ENCODE measurements around the gene CR1.
"Not testable (repeated sequence)": the region's sequence is repeated elsewhere in the genome, so short reads cannot be mapped to it uniquely, and the experiment has no call there.

The CR1 gene

DNA sequence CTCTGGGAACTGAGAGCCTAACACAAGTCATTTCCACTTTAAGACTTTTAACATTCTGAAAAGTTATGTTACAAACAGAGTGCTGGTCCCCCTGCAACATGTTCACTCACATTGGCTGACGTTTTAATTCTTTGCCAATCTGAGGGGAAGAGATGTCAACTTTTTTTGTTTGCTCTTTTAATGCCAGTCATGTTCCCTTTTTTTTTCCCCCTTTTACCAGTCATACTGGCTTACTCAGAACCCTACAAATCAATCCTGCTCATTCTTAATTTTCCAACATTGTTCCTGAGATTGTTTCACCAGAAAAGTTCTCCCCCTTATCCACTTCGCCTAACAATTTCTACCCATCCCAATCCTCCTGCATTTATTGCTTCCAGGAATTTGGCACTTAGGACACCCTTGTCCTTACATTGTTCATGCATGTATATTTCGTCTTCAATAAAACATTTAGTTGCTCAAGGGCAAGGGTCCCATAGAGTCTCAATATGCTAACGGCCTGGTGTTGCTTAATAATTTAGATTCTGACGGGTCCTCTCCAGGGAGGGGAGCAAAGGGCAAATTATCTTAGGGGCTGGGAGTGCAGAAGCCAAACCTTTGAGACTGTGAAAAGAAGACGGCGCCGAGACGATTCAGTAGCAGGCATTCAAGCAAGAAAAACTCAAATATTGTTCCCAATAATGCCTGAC is 148.4 kb downstream of the CR1 start:
- DNase-seq = peak in 1 of 51 donors; percentile 38

DNA sequence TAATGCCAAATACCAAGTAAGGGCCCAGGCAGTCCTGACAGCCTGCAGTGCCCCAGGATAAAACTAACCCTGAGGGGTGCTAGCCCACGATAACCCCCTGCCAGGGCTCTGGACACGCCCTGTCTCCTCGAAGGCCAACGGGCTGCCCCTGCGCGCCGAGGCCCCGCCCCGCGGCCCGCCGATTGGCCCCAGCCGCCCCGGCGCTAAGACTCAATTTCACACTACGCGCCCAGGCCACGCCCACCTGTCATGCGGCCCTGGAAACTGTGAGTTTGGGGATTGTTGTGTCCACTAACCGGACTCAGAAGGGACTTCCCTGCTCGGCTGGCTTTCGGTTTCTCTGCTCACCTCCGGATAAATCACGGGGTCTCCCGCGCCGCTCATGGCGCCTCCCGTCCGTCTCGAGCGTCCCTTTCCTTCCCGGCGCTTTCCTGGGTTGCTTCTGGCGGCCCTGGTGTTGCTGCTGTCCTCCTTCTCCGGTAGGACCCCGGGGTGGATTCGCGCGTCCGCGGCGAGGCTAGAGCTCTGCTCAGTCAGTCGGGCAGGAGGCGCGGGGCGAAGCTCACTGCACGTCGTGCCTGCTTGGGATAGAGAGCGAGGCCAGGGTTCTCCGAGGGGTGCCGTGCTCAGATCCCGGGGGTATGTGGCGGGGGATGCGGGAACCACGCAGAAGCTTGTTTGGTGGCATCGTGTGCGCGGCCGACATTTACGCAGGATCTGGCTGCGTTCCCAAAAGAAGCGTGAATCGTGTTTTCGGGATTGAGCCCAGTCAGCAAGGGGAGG is 149.1 kb downstream of the CR1 start, which contains the start of gene CR1L:
TSS of gene CR1L (plus strand) at position 282 of the 783 bp plus-strand sequence. CDS start at position 383, 101 bp downstream.
- peak in 47 of 51 donors; percentile 4 to 84 (median 48) for DNase-seq

DNA sequence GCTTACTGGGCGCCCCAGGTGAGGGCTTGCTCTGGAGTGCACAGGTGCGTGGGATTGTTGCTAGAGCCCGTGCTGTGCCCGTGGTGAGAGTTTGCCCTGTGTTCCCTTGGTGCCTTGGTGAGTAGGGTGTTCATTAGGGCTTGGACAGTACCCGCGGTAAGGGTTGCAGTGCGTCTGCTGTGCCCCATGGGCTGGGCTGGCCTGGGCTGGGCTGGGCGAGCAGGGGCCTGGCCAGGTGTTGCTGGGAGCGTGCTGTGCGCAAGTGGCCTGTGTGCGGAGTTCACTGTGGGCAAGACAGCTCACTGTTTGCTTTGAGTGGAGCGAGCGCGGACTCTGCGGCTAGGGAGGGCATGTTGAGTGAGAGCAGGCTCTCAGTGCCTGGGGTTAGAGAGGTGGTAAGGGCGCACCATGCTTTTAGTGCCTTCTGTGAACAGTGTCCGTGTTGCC is 149.7 kb downstream of the CR1 start:
- DNase-seq = no peak

DNA sequence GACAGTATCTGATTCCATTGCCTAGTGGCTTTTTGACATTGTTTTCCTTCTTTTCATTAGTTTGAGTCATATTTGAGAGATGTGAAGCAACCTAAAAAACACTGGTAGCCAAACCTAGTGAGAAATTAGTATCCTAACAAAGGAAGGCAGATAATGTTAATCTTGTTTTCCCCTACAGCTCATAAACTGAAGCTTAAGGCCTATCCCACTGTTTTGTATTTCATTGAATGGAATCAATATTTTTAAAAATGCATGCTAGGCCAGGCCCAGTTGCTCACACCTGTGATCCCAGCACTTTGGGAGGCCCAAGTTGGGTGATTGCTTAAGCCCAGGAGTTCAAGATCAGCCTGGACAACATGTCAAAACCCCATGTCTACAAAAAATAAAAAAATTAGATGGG is 150.2 kb downstream of the CR1 start:
- DNase-seq = no peak

DNA sequence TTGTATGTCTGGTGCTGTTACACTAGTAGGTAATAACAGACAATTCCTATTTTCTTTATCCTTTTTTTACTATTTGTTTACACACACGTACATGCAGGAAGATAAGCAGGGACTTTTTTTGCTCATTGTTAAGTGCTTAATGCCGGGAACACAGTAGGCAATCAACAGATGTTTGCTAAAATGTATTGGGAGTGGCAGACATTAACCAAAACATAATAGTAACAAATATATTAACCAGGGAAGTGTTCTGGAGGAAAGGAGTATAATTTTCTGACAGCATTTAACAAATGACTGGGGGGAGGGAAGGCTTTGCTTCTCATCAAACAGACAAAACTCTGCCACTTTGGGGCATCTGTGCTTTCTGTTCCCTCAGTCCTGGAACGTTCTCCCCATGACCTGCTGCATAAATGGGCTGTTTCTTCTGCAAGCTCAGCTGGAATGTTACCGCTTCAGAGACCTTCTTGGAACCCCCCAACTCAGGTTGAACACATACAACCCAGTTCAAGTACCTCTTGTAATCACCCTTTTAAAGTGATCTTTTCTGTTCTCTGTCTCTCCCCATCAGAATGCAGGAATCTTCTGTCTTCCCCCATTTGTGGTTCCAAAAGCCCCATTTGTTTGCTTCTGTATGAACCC is 151.1 kb downstream of the CR1 start:
- DNase-seq = no peak

DNA sequence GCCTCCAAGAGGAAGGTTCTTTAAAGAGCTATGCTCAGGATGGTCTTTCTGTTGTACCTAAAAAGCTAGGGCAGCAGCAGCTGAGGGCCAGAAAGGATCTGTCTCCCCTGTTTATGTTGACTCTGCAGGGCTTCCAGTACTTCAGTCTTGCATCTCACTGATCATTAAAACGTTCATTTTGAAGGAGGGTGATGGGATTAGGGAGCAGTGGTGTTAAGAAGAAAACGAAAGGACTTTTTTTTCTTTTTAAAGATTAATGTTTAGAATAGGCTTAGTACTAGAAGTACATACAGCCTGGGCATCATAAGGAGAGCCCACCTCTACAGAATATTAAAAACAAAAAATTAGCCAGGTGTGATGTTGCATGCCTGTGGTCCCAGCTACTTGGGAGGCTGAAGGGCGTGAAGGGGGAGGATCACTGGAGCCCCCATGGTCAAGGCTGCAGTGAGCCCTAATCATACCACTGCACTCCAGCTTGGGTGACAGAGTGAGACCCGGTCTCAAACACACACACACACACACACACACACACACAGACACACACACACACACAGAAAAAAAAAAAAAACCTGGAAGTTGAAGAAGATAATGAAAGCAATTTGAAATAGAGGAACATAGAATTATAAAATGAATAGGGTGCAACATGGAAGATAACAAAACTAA is 151.8 kb downstream of the CR1 start:
- DNase-seq = no peak

DNA sequence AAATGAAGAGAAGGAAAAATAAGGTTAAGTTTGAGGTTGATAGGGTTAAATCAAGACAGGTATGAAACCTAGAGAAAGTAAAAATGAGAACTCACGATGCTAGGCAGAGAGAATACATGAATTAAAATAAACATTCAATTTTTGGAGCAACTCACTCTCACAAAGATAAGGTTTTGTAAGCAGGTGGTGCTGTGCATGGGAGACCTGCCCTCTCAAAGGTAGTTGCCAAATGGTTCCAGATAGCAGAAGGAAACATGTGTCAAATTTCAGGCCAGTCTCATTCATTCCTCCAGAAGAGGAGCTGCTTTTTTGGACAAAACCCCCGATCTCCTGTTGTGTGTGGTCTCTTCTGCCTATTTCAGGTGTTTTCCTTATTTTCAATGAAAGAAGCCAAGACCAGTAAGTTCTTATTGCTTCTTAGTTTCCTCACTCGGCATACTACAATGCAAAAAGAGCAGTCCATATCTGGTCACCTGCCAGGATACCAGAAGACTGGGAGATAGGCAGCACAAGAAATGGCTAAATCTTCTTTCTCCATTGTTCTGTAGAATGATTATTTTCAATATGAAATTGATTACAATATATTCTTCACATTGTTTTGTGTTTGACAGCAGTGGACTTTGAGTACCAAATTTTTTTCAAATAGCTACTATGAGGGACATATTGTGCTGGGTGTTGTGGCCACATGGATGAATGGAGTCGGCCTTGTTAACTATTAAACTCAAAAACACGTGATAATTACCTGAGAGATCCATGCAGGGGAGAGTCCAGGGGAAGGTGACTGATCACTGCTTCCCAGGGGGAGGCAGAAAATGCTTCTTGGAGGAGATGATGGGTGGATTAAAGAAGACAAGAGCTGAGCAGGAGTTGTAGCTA is 152.6 kb downstream of the CR1 start:
- no peak for DNase-seq

DNA sequence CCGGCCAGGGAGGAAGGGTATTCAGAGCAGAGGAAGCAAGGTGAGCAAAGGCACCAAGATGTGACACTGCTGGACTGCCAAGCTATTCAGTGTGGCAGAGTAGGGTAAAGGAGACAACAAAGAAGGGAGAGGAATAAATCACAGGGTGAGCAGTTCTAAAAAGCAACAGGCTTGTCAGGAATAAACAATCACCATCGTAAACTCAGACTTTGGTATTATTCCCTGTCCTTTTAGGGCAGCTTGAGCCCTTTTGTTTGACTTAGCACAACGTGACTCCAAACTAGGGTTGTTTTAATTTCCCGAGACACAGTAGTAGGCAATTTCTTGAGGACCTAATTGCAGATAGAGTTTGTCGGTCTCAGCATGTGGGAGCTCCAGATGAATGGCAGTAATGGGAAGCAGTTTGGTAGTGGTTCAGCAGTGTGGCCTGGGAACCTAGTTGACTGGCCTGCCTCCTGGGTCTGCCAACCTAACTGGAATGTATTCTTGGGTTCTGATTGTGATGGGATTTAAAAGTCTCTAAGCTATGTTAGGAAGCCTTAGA is 153.3 kb downstream of the CR1 start:
- DNase-seq = no peak

DNA sequence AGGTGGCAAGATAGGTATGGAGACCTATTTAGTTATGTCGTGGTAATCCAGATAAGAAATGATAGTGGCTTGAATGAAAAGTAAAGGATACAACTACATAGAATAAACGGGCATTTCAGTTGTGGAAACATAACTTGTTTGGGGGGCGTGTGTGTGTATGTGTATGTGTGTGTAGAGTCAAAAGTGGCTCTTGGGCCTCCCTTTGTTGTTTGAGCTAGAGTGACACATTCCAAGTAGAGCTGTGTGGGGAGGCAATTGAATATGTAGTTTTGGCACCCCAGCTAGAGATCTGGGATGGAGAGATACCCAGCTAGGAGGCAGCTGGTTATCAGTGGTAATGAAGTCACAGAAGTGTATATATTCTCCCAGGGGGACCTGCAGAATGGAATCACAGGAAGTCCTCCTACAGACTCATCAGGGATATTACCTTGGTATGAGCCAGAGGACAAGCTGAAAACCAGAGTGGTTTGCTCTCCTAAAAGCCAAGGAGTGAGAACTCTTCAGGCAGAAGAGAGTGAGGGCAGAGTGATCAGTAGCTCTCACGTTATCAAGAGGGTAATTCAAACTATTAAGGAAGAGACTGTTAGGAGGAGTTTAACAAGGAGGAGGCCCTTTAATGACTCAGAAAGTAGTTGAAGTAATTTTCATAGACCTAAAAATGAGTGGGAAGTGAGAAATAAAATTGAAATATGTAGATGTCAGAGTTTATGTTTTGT is 154.1 kb downstream of the CR1 start:
- DNase-seq = no peak

DNA sequence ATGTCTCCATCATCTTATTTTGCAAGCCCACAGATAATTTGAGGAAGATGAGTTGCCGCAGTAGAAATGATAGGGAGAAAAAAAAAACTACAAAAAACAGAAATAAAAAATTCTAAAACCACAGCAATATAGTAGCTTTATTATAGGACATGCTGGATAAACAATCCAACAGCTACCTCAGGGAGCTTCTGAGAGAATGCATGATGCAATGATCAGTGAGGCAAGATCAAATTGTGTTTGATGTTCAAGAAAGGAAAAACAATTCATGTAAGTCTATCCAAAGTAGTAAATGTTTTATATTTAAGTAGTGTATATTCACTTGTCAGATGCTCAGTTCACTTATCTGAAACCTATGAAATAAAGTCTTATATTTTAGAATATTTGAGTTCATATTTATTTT is 155.6 kb downstream of the CR1 start:
- DNase-seq = no peak

DNA sequence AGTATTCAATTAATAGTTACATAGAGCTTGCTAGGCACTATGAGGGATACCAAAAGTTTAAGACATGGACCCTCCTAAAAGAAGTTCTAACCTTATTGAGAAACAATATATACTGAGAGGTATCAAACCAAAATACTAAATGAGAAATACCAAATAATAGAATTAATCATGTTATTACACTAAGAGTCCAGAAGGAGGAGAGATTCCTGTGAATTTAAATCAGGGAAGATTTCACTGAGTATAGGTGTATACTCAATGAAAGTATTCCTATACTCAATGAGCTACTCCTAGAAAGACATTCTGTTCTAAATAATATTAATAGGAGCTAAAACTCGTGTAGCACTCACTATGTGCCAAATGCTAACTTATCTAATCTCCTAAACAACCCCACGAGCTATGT is 158.4 kb downstream of the CR1 start:
- DNase-seq = no peak

DNA sequence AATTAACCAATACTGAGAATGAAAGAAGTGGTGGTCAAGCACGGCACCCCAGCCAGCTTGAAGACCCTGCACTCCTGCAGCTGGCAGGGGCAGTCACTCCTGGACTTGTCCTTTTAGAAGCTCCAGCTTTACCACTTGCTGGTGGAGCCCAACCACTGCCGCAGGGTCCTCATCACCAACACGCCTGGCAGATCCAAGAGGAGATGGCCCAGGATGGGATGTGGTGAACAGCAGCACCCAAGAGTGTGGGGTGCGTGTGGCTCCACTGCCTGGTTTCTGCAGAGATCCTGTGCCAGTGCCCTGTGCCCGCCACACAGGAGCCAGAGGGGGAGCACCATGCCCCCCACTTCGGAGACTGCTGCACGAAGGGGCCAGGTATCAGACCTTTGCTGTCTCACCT is 162.5 kb downstream of the CR1 start:
- DNase-seq = no peak

DNA sequence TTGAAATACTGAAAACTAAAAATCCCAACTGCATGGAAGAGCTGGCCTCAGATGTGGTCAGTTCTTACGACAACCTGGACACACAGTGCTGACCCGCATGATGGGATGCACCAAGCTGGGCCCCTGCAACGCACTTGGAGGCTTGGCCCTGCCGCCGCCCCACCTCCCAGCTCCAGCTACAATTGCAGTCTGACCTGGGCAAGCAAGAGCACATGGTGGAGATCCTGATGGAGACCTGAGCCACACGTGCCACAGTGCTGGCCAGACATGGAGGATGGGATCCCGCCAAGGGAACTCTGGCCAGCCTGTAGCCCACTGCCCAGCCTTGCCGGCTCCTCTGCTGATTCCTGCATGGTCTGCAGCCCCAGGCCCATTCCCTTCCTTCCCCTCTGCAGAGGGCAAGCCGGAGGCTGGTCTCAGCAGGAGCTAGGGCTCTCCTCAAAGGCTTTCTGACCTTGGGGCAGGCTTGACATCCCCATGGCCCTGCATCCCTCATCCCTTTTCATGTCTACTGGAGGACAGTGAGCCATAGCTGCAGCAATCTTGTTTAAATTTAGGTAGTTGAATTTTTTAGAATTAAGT is 163.0 kb downstream of the CR1 start:
- DNase-seq = no peak

DNA sequence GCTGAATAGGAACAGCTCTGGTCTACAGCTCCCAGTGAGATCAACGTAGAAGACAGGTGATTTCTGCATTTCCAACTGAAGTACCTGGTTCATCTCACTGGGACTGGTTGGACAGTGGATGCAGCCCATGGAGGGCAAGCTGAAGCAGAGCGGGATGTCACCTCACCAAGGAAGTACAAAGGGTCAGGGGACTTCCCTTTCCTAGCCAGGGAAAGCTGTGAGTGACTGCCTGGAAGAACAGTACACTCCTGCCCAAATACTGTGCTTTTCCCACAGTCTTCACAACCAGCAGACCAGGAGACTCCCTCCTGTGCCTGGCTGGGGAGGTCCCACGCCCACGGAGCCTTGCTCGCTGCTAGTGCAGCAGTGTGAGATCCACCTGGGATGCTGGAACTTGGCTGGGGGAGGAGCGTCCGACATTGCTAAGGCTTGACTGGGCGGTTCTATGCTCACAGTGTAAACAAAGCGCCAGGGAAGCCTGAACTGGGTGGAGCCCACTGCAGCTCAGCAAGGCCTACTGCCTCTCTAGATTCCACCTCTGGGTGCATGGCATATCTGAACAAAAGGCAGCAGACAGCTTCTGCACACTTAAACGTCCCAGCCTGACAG is 163.7 kb downstream of the CR1 start:
- no peak for DNase-seq

DNA sequence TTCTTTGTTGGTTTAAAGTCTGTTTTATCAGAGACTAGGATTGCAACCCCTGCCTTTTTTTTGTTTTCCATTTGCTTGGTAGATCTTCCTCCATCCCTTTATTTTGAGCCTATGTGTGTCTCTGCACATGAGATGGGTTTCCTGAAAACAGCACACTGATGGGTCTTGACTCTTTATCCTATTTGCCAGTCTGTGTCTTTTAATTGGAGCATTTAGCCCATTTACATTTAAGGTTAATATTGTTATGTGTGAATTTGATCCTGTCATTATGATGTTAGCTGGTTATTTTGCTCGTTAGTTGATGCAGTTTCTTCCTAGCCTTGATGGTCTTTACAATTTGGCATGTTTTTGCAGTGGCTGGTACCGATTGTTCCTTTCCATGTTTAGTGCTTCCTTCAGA is 165.5 kb downstream of the CR1 start:
- not testable (repeated sequence) for DNase-seq

DNA sequence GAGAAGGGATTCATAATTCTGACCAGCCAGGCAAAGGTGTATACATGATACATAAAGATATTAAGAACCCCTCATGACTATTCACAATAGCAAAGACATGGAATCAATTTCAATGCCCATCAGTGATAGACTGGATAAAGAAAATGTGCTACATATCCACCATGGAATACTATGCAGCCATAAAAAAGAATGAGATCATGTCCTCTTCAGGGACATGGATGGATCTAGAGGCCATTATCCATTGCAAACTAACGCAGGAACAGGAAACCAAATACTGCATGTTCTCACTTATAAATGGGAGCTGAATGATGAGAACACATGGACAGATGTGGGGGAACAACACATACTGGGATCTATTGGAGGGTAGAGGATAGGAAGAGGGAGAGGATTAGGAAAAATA is 170.4 kb downstream of the CR1 start:
- DNase-seq = no peak

DNA sequence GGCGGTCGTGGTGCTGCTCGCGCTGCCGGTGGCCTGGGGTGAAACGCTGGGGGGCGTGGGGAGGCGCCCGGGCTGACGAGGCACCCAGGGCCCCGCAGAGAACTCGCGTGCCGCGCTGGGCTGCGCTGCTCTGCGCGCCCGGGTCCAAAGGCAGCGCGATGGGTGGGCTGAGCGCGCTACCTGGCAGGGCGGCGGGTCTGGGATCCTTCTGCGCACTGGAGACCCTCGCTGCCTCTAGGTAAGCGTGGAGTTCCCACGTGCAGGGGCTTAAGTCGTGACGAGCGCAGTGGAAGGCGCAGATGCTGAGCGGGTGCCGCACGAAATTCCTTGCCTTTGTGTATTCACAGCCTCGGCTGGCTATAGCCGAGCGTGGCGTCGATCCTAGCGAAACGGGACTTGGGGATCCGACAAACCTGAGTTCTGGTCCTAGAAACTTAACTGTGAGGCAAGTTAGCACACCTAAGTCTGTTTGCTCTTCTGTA is 173.6 kb downstream of the CR1 start:
- DNase-seq = no peak

DNA sequence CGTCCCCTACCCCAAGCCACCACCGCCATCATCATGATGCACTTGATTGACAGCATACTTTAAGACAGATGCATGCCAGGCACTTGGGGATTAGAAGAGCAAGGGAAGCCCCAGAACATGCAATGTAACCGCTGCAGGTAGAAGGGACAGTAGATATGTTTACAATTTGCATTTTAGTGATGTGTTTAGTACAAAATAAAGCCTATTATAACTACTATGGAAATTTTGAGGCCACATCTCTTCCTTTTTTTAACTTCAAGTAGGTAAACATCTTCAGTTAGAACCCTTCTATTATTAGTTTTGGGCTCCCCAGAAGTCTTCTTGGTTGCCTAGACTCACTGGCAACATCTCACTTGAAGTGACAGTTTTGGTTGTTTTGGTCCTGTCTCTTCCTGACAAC is 174.2 kb downstream of the CR1 start:
- no peak for DNase-seq

DNA sequence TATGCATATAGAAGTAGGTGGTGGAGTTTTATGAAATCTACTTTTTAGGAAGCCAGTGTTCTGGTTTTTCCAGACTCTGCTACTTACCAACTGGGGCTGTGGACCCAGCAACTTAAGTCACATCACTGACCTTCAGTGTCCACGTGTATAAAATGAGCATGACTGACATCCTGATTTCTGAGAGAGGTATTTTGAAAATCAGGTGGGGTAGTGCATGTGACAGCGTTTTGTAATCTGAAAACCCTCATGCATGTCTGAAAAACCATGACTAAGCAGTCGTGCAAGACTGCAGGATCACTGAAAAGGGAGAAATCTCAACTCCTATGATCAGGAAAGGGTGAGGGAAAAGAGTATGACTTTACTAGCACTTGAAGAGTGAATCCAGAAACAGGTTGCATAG is 175.0 kb downstream of the CR1 start:
- no peak for DNase-seq

Measured in hypothalamus (tissue), 51 donors.